Activated CD4-positive, alpha-beta T cell treated with anti-CD3 and anti-CD28 coated beads, Interleukin-2, Interleukin-6, amounts not matched to agents 100 ng/mL and 50 ng/mL, durations not matched to agents 16 hours and 8 hours (primary cell): Measurements from ENCODE around the gene MAST1.
"Not testable (repeated sequence)": the region's sequence is repeated elsewhere in the genome, so short reads cannot be mapped to it uniquely, and the experiment has no call there.

Source experiments
- DNase-seq: peaks from one replicate; pipeline ENCODE4 v3.0.0-alpha.2; 2020

The MAST1 gene

DNA sequence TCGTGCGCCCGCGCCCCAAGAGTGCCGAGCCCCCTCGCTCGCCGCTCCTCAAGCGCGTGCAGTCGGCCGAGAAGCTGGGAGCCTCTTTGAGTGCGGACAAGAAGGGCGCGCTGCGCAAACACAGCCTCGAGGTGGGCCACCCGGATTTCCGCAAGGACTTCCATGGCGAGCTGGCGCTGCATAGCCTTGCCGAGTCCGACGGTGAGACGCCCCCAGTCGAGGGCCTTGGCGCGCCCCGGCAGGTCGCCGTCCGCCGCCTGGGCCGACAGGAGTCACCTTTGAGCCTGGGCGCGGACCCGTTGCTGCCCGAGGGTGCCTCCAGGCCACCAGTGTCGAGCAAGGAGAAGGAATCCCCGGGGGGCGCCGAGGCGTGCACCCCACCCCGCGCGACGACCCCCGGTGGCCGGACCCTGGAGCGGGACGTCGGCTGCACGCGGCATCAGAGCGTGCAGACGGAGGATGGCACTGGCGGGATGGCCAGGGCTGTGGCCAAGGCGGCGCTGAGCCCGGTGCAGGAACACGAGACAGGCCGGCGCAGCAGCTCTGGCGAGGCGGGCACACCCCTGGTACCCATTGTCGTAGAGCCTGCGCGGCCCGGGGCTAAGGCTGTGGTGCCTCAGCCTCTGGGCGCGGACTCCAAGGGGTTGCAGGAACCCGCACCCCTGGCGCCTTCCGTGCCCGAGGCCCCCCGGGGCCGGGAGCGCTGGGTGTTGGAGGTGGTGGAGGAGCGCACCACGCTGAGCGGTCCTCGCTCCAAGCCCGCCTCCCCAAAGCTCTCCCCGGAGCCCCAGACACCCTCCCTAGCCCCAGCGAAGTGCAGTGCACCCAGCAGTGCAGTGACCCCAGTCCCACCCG is 35.8 kb downstream of the MAST1 start:
- no peak for DNase-seq

DNA sequence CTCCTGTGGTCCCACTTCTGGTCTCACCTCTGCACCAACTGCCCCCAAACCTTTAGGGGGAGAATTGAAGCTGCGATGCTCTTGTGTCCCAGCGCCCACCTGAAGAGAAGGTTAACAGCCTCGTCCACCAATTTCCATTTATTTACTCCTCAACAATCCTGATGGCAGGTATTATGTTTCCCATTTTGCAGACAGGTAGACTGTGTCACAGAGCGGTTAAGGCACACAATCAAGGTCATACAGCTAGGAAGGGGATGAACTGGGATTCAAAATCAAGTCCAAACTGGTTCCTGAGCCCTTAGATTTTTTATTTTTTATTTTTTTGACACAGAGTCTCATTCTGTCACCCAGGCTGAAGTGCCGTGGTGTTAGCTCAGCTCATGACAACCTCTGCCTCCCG is 36.8 kb downstream of the MAST1 start:
- DNase-seq: no peak

DNA sequence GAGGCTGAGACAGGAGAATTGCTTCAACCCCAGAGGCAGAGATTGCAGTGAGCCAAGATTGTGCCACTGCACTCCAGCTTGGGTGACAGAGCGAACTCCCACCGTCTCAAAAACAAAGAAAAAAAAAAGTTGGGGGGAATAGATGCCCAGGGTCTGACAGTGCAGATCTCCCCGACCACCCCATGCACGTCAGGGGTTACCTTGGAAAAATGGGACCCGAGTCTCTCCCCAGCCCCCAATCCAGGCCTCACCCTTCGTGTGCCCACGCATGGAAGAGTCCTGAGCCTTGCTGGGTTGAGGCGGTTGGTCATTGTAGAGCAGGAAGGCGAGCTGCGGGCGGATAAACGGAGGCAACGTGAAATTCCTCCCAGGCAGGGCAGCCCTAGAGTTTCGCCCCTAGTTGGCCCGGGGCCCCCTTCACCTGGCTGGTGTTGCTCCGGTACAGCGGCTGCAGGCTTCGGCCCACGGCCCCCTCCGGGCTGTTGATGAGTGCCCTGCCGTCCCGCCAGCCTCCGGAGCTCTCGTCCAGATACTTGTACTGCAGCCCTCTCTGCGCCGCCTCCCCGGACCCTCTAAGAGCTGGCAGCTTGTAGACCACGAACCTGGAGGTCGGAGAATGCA is 42.3 kb downstream of the MAST1 start:
- peak; percentile 8 for DNase-seq

DNA sequence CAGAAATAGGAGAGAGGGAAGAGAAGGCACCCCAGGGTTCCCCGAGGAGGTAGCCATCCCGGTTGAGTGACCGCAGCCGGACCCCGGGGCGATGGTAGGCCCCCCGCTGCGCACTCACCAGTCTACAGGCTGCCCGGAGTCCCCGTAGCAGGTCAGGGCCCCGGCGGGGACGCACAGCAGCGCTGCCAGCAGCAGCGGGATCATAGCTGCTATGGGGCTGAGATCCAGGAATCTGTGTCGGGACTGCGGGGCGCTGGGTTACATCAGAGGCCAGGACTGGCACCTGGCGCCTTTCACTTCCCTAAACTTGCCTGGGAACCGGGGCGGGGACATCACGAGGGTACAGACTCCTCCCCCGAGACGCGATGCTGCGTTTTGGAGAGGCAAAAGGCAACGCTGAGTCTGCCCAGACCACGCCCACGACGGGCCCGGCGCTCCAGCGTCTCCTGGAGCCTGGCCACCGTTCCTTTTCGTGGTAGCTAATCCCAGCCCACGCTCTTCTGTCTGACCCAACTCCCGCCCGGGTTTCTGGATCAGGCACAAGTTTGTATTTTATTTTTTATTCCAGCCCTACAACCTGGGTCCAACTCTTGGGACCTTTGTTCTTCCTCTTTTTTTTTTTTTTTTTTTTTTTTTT is 43.0 kb downstream of the MAST1 start, which contains the start of gene DNASE2:
TSS of gene DNASE2 (minus strand) at position 278 of the 637 bp plus-strand sequence. CDS start at position 204, 74 bp downstream.
- DNase-seq: peak; percentile 96

DNA sequence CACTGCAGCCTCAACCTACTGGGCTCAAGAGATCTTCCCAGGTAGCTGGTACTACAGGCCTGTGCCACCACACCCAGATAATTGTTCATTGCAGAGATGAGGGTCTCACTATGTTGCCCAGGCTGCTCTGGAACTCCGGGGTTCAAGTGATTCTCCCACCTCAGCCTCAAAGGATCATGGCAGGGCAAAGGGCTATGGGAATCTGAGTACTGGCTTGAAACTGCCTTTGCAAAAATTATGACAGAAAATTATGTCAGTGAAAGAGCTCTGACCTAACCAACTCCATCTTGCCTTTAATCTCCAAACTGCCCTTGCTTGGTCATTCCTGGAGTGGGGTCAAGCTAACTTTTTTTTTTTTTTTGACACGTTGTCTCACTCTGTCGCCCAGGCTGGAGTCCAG is 44.3 kb downstream of the MAST1 start:
- no peak for DNase-seq

DNA sequence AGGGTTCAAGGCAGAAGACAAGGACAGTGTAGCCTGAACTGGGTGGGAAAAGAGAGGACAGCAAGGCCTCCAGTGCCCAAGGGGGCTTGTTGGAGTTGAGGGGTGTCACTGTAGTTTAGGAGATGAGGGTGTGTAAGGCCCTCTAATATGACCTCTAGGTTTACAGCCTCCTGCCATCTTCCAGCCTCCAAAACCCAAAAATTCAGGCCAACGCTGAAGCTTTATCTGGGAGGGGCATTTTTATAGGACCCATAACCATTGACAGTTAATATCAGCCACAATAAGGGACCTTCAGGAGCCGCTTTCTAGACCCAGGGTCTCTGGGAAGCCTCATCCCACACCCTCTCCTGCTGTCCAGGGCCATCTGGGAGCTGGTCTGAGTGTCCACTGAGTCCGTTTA is 45.9 kb downstream of the MAST1 start:
- no peak for DNase-seq

DNA sequence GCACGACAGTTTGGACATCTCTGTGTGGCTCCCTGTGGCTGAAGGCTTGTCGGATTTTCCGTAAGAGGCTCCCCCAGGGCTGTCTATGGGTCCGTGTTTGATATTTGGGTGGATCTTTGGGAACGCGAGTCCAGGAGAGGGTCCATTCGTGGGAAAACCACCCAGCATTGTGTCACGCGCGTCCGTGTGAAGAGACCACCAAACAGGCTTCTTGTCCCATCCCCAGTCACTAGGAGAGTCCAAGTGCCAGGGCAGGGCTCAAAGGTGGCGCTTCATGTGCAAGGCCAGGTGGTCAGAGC is 46.3 kb downstream of the MAST1 start:
- DNase-seq: no peak

DNA sequence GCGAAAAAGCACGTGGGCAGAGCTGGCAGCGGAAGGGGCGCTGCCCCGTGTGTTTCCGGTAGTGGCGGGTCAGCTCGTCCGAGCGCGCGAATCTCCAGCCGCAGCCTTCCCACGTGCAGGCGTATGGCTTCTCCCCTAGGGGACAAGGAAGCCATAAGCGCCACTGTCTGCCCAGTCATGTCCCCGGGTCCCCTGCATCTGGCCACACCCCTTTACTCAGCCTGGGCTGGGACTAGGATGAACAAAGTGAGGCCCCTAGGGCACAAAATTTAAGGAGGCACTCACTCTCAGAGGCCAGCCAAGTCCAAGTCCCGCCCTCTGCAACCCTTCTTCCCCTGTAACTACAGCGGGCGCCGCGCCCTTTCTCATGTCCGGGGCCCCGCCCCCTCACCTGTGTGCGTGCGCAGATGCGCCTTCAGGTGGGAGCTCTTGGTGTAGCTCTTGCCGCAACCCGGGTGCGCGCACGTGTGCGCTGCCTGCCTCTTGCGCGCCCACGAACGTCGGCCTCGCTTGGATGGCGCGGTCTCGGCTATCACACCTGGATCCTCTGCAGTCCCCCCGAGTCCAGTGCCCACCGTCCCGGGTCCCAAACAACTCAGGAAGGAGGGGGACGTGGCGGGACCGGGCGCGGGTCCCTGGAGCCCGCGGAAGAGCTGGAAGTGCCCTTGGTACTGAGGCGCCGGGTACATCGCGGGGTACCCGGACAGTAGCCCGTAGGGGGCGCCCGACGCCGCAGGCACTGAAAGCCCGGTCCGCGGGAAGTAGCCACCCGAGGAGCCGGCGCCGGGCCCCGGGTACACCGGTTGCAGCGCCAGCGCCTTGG is 46.8 kb downstream of the MAST1 start:
- DNase-seq: peak; percentile 94

DNA sequence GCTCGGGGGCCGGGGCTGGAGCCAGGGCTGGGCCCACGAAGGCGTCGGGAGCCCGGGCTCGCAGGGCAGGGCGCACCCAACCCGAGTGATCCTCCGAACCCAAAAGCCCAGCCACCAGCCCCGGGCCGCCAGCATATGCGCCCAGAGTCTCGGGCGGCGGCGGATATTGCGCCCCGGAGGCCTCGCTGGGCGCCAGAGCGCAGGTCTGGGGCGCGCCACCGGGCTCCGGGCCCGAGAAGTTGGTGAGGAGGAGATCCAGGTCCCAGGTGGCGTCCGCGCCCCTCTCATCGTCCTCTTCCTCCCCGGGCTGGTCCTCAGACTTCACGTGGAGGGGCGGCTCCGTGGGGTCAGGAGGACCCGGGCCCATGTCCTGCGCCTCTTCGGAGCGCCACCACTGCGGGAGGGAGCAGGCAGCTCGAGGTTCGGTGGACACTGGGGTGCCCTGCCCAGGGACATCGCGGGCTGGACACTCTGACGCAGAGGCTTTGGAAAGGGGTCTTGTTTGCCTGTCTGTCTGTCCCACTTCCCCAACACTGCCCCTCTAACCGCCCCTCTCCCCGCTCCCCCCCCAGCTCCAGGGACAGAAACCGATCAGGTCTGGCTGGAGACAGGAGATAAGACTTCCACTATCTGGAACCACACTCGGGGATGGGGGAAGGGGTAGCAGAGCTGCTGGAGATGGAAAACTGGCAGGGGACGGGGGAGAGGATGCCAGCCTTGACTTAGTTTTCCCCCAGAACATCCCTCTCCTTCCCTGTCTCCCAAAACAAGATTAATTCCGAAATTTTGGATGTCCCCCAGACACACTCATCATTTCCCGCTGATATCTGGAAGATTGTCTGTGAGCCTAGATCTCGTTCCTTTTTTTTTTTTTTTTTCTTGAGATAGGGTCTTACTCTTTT is 47.7 kb downstream of the MAST1 start:
- DNase-seq: no peak

DNA sequence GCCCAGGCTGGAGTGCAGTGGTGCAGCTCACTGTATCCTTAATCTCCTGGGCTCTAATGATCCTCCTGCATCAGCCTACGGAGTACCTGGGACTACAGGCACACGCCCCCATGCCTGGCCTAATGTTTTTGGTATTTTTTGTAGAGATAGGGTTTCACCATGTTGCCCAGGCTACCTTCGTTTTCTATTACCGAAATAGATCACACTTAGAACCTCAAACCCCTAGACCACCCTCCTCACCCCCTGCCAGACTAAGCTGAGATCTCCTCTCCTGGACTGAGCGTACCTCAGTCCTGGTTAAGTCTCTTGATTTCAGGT is 48.3 kb downstream of the MAST1 start:
- DNase-seq: no peak

DNA sequence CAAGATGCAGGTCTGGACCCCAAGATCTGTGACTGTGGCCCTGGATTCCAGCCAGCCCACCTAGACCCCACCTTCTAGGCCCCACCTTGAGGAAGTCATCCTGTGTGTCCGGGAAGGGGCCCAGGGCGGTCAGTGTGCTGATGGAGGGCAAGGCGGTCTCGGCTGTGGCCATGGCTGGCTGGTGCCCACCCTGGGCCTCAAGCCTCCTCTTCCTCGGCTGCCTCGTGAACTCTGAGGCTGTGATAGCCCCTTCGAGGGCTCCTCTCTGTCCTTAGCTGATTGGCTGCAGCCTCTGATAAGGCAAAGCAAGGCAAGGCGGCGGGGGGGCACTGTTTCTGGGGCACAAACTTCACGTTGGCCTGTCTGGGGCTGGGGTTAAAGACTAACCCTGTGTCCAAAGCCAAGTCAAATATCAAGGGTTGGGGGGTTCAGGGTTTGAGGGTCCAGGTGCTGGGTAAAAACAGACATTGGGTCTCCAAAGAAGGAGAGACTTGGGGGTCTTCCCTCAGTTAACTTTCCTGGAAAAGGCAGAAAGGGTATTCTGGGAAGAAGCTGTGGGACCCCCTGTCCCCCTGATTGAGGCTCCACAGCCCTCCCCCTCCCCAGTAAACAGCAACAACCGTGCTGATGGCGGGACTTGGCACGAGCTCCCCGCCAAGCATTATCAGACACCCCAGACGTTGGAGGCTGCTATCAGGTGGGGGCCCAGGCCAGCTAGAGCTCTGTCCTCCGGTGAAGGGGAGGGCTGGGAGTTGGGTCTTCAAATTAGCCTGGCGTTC is 48.8 kb downstream of the MAST1 start, which contains the start of gene KLF1:
TSS of gene KLF1 (minus strand) at position 233 of the 779 bp plus-strand sequence. CDS start at position 172, 61 bp downstream.
- no peak for DNase-seq

DNA sequence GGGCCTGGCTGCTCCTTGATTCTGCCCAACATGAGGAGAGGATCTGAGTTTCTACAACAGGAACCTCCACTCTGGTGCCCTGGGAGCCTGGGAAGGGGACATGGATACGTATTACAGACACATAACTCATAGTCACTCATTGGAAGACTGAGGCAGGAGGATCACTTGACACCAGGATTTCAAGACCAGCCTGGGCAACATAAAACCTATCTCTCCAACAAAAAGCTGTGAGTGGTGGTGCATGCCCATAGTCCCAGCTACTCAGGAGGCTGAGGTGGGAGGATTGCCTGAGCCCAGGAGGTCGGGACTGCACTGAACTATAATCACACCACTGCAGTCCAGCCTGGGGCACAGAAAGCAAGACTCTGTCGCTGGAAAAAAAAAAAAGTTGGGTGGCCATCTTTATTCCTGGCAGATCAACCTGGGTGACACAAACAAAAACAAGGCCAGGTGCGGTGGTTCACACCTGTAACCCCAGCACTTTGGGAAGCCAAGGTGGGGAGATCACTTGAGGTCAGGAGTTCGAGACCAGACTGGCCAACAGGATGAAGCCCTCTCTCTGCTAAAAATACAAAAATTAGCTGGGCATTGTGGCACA is 49.8 kb downstream of the MAST1 start:
- no peak for DNase-seq

DNA sequence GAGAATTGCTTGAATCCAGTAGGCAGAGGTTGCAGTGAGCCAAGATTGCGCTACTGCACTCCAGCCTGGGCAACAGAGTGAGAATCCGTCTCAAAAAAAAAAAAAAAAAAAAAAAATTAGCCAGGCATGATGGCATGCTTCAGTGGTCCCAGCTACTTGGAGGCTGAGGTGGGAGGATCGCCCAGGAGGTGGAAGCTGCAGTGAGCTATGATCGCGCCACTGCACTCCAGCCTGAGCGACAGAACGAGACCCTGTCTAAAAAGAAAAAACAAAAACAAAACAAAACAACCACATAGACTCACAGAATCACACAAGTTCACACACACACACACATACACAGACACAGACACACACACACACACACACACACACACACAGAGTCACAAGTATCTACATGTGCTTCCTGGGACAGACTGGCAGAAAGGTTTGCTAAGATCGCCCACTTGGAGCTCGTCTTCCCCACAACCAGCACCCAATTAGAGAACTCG is 52.0 kb downstream of the MAST1 start:
- DNase-seq: not testable (repeated sequence)

DNA sequence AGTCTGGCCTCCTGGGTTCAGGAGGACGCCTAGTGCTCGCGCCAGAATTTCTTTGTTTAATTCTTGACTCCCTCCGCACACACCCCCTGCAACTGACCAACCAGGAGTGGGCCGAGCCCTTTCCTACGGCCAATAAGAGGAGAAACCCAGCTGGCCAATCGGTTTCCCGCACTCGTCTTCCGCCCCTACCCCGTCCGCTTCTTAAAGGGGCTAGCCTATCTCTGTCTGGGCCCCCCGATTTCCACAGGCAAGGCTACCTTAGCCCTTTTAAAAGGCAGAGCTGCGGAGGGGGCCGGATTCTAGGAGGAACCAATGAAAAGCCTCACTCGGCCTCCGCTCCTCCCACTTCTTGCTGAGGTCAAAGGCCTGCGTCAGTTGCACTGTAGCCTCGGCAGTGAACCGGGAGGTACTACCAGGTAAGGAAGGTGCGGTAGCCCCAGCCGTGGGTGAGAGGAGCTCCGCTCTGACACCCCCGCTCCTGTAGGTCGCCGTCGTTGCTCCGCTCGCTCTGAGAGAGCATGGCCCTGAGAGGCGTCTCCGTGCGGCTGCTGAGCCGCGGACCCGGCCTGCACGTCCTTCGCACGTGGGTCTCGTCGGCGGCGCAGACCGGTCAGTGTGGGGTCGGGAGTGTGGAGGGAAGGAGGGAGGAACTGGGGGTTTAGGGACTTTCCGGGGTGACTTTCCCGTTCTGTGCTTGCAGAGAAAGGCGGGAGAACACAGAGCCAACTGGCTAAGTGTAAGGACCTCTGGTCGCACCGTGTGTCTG is 52.7 kb downstream of the MAST1 start, which contains the start of gene GCDH:
TSS of gene GCDH (plus strand) at position 374 of the 766 bp plus-strand sequence. CDS start at position 519, 145 bp downstream.
- peak; percentile 99 for DNase-seq

DNA sequence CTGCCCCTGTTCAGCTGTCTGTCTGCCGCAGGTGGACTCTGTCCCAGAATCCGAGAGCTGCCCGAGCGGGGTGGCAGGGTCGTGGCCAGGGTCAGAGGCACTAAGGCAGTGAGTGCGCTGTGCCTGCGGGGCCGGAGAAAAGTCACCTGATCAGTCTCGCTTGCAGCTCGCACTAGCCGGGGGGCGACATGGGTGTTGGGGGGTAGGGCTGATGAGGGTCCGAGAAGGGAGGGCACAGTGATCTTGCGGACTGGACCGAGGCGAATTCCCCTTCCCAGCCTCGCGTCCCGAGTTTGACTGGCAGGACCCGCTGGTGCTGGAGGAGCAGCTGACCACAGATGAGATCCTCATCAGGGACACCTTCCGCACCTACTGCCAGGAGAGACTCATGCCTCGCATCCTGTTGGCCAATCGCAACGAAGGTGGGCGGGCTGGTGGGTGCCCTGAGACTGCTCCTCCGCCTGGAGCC is 53.3 kb downstream of the MAST1 start:
- DNase-seq: peak; percentile 11

DNA sequence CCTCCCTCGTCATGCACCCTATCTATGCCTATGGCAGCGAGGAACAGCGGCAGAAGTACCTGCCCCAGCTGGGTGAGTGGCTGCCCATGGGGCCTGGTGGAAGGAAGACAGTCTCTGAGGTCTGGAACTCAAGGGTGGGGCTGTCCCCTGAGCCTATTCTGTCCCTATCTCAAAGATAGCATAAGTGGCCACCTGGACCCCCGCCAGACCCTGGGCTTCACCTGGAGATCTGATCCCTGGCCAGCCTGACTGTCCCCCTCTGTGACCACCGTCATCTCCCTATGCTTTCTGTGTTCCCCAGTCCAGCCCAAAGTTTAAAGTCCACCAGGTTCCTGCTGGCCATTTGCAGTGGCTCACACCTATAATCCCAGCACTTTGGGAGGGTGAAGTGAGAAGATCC is 55.3 kb downstream of the MAST1 start:
- no peak for DNase-seq

DNA sequence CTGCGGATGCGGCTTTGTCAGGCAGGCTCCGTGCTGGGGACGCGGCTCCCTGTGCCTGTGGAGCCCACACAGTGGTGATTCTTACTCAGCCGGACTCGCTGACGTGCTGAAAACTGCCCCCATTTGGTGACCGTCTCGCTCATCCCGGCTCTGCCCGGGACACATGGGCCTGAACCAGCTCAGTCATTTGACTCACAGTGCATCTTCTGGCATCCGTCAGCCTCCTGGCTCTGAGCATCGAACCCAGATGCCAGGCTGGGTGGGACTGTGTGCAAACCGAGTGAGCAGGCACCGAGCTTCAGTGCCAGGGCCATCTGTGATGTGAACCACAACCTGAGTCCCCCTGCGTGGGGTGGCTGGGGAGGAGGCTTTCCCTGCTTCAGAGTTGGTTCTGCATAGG is 58.1 kb downstream of the MAST1 start:
- DNase-seq: no peak

DNA sequence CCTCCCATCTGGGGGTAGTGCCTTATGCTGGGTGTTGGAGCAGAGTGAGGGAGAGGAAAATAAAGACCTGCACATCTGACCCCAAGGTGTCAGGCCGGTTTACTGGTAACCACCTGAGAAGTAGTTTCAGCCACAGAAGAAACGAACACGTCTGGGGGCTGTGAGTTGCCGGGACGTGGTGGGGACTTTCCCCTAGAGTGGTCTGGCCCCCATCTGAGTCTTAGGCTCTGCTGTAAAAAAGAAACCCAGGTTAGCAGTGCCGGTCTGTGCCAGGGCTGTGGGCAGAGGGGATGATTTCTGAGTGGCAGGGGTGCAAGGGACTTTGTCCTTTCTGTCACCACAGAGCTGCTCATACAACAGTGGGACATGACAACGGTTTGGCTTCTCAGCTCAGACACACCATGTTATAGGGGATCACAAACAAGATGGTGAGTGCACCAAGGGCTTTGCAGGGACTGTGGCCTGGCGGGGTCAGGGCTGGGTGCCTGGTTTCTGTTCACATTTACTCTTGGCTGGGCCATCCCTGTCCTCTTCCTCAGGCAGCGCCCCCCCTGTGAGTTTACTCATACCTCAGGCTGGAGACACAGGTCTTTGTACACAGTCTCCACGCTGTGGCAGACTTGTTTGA is 61.7 kb downstream of the MAST1 start:
- peak; percentile 72 for DNase-seq

DNA sequence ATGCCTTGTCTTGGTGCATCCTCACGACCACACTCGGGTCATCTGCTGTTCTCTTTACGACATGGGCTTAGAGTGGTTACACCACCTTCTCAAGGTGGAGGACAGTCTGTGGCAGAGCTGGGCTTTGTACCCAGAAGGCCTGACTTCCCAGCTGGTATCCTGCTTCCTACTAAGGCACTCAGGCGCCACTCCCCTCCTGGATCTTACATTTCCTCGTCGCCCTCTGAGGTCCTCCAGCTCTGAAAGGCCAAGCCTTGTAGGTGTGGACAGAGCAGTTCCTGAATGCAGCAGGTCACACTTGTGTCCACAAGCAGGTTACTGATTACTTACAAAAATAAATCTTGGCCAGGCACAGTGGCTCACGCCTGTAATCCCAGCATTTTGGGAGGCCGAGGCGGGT is 68.9 kb downstream of the MAST1 start:
- DNase-seq: no peak
